Fibroblast of mammary gland (primary cell): Measurements from ENCODE around the gene SELENOV.

Experiments used
- DNase-seq: peaks from one replicate; pipeline ENCODE4 v3.0.0-alpha.2; 2010; ENCODE audit warnings: low read depth
- H3K4me3 ChIP-seq: 2 replicates; pipeline ENCODE4 v1.5.1; 2011; ENCODE audit warnings: low read depth, mild to moderate bottlenecking, low read length, moderate library complexity; ENCODE audit not compliant: control insufficient read depth
- TF ChIP-seq, protein P1 (sequence below): conservative IDR thresholded peaks from 2 replicates; pipeline ENCODE4 v1.5.1; 2011; ENCODE audit warnings: low read depth, low read length, inconsistent platforms; ENCODE audit not compliant: control insufficient read depth, insufficient read depth

The SELENOV gene

GRCh38 chr19:39566064-39566463, 51.1 kb downstream of the SELENOV start:
- no peak for DNase-seq
- H3K4me3 ChIP-seq, result no peak overlapping the region
- TF ChIP-seq, protein P1, sequence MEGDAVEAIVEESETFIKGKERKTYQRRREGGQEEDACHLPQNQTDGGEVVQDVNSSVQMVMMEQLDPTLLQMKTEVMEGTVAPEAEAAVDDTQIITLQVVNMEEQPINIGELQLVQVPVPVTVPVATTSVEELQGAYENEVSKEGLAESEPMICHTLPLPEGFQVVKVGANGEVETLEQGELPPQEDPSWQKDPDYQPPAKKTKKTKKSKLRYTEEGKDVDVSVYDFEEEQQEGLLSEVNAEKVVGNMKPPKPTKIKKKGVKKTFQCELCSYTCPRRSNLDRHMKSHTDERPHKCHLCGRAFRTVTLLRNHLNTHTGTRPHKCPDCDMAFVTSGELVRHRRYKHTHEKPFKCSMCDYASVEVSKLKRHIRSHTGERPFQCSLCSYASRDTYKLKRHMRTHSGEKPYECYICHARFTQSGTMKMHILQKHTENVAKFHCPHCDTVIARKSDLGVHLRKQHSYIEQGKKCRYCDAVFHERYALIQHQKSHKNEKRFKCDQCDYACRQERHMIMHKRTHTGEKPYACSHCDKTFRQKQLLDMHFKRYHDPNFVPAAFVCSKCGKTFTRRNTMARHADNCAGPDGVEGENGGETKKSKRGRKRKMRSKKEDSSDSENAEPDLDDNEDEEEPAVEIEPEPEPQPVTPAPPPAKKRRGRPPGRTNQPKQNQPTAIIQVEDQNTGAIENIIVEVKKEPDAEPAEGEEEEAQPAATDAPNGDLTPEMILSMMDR, result no peak

DNA sequence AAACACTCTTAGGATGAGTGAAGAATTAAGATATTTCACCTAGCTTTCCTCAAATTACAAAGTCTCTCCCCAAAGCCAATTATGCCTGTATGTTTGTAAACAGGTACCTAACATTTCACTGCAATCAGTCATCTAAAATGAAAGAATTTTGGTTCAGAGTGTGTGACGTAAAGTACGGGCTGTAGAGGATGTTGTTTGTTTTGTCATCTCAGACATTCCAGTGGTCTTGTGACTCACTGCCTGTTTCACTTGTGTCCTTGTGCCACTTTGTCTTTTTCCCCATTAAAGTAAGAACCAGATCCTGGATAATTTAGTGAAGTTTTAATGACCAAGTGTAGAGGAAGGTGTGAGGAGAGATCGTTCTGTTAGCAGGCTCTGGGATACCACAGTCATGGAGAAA, 53.7 kb downstream of the SELENOV start:
- DNase-seq, result peak; percentile 3
- TF ChIP-seq, protein P1, result no peak

More for the DNA sequence above, 53.7 kb downstream of the SELENOV start:
- no peak overlapping the region for H3K4me3 ChIP-seq
